ENCODE measurements around the gene NID1. TPM values are rescaled to one million over a fixed set of nuclear protein-coding genes. Genes with fewer than 3 reads are reported as not detected.

NID1 gene
- total and polyA plus RNA-seq, 7 donors, result 12.0 to 31.8 (median 22.2) TPM

- 76 to 86% (median 84%) methylated on average over 15 to 17 of the region's 17 CpGs for WGBS, 3 donors
- H3K9me3 ChIP-seq, result no peaks in the 10 kb centered on the region
- intact Hi-C loops (cut with DNase I), result no loop called here
- no peak overlapping the region for H3K4me3 ChIP-seq
- H3K36me3 ChIP-seq (ENCODE audit: insufficient read depth in 1 of 2, low read depth in 1 of 2), result no peaks in the 10 kb centered on the region
- H3K27ac ChIP-seq, result no peak overlapping the region
- TF ChIP-seq CTCF (IDR thresholded peaks at IDR 0.05), result no peak
- ATAC-seq (no peak), DNase-seq (no peak)
- H3K4me1 ChIP-seq, result no peaks in the 10 kb centered on the region
- peaks cover 0 to 2% (median 0%) of the 10 kb centered on the region in 3 donors for H3K27me3 ChIP-seq (ENCODE audit: insufficient read depth in 3 of 3, low read length in 2 of 3)
Measured at GRCh38 chr1:236111527-236112331, 46.8 kb upstream of the NID1 start.

DNA sequence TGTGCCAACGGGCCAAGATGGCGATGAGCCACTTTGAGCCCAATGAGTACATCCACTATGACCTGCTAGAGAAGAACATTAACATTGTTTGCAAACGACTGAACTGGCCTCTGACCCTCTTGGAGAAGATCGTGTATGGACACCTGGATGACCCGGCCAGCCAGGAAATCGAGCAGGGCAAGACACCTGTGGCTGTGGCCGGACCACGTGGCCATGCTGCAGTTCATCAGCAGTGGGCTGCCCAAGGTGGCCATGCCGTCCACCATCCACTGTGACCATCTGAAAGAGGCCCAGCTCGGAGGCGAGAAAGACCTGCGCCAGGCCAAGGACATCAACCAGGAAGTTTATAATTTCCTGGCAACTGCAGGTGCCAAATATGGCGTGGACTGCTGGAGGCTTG is 45.2 kb upstream of the NID1 start:
- WGBS, 3 donors, result 71 to 78% (median 74%) methylated on average over 13 of the region's 13 CpGs
- DNase-seq, result no peak
- Histone ChIP-seq H3K4me3 (no peak overlapping the region), H3K4me1 (no peaks in the 10 kb centered on the region), H3K27me3 (ENCODE audit: insufficient read depth in 3 of 3, low read length in 2 of 3) (peaks cover 0 to 2% (median 0%) of the 10 kb centered on the region in 3 donors), H3K36me3 (ENCODE audit: insufficient read depth in 1 of 2, low read depth in 1 of 2) (no peaks in the 10 kb centered on the region), H3K27ac (no peak overlapping the region), H3K9me3 (no peaks in the 10 kb centered on the region)
- no peak for ATAC-seq
- intact Hi-C loops (cut with DNase I), result no loop called here
- TF ChIP-seq CTCF (IDR thresholded peaks at IDR 0.05), result no peak

DNA sequence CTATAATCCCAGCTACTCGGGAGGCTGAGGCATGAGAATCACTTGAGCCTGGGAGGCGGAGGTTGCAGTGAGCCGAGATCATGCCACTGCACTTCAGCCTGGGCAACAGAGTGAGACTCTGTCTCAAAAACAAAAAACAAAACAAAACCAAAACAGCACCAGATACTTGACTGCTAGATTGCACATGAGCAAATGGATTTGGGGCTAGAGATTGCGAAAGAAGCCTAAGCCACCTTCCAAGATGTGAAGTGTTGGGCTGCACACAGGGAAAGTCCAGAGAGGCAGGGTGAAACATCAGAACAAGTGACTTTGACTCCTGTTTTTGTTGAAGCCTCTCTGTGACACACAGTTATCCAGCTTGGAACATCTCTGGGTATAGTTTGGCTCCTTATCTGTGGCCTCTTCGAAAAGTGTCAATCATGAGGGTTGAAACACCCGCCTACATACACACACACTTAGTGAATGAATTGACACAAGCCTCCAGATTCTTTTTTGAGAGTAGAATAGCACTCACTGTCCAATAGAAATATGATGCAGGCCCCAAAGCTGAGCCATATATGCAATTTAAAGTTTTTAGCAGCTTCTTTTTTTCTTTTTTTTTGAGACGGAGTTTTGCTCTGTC is 43.2 kb upstream of the NID1 start:
- TF ChIP-seq CTCF (IDR thresholded peaks at IDR 0.05), result no peak
- intact Hi-C loops (cut with DNase I), result loop anchor here in 1 of 2 donors (2.0 to 10.0 kb wide), 5 partner anchors 177 to 1457 kb away; partner anchors contain the start of genes ERO1B and LGALS8
- H3K4me3 ChIP-seq, result no peak overlapping the region
- H3K9me3 ChIP-seq, result no peaks in the 10 kb centered on the region
- no peaks in the 10 kb centered on the region for H3K36me3 ChIP-seq (ENCODE audit: insufficient read depth in 1 of 2, low read depth in 1 of 2)
- H3K27ac ChIP-seq, result no peak overlapping the region
- ATAC-seq (no peak), DNase-seq (no peak)
- no peaks in the 10 kb centered on the region for H3K4me1 ChIP-seq
- H3K27me3 ChIP-seq (ENCODE audit: insufficient read depth in 3 of 3, low read length in 2 of 3), result peaks cover 0 to 2% (median 0%) of the 10 kb centered on the region in 3 donors
- 84 to 89% (median 87%) methylated on average over 7 of the region's 7 CpGs for WGBS, 3 donors

DNA sequence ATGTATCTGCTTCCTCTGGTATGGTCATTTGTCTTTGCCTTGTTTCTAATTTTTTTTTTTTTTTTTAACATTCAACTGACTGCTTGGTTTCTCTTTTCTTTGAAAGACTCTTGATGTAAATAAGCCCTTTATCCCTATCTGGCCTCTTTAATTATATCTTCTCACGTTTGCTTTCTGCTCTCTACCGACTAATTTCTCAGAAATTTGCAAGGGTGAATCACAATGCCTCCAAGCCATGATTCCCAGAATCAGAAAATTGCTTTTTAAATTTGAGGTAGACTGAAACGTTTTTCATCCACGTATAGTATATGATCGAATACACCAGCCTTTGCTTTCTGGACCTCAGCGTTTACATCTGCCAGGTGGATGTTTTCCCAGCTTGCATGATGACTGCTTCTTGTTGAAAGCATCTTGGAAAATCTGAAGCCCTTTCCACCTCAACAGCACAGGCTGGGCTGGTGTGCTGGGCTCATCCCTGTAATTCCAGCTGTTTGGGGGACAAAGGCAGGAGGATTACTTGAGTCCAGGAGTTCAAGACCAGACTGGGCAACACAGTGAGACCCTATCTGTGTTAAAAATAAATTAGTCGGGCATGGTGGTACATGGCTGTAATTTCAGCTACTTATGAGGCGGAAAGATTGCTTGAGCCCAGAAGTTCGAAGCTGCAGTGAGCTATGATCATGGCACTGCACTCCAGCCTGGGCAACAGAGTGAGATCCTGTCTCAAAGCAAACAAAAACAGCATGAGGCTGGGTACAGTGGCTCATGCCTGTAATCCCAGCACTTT is 42.4 kb upstream of the NID1 start:
- intact Hi-C loops (cut with DNase I), result loop anchor here in 1 of 2 donors (10.0 kb wide), 4 partner anchors 177 to 1457 kb away; partner anchors contain the start of genes ERO1B and LGALS8

More for the DNA sequence above, 42.4 kb upstream of the NID1 start:
- WGBS, 3 donors, result 61 to 73% (median 66%) methylated on average over 9 of the region's 9 CpGs
- Histone ChIP-seq H3K27me3 (ENCODE audit: insufficient read depth in 3 of 3, low read length in 2 of 3) (peaks cover 0 to 4% (median 2%) of the 10 kb centered on the region in 3 donors), H3K4me3 (no peak overlapping the region), H3K4me1 (no peaks in the 10 kb centered on the region), H3K27ac (no peak overlapping the region), H3K36me3 (ENCODE audit: insufficient read depth in 1 of 2, low read depth in 1 of 2) (no peaks in the 10 kb centered on the region), H3K9me3 (no peaks in the 10 kb centered on the region)
- no peak for ATAC-seq
- DNase-seq, result no peak
- no peak for TF ChIP-seq CTCF (IDR thresholded peaks at IDR 0.05)

All from psoas muscle (tissue), 8 donors.